LNCAP (cell line): ENCODE data around the gene PSAT1.

Experiments used
- TF ChIP-seq, protein P1 (sequence below): fragments of 450-650 bp; IDR thresholded peaks from 2 replicates; pipeline ENCODE4 v1.5.1; 2017; ENCODE audit warnings: mild to moderate bottlenecking

The PSAT1 gene

DNA sequence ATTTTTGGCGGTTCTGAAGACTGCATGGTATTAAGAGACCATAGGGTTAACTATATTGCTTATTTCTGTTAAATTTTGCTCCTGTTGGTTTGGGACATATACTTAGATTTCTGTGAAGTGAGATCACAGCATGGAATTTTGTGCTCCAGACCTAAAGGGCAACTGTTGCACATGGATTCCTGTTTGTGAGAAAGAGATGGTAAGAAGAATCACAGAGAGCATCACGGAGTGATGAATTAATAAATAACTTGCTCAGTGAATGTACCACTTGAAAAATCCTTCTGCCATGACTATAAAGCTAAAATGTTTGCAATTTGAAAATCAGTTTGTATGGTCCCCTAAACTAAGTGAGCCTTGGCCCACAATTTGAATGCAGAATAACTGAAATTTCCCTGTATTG is 4.5 kb downstream of the PSAT1 start:
- TF ChIP-seq, protein P1, sequence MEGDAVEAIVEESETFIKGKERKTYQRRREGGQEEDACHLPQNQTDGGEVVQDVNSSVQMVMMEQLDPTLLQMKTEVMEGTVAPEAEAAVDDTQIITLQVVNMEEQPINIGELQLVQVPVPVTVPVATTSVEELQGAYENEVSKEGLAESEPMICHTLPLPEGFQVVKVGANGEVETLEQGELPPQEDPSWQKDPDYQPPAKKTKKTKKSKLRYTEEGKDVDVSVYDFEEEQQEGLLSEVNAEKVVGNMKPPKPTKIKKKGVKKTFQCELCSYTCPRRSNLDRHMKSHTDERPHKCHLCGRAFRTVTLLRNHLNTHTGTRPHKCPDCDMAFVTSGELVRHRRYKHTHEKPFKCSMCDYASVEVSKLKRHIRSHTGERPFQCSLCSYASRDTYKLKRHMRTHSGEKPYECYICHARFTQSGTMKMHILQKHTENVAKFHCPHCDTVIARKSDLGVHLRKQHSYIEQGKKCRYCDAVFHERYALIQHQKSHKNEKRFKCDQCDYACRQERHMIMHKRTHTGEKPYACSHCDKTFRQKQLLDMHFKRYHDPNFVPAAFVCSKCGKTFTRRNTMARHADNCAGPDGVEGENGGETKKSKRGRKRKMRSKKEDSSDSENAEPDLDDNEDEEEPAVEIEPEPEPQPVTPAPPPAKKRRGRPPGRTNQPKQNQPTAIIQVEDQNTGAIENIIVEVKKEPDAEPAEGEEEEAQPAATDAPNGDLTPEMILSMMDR, result no peak

DNA sequence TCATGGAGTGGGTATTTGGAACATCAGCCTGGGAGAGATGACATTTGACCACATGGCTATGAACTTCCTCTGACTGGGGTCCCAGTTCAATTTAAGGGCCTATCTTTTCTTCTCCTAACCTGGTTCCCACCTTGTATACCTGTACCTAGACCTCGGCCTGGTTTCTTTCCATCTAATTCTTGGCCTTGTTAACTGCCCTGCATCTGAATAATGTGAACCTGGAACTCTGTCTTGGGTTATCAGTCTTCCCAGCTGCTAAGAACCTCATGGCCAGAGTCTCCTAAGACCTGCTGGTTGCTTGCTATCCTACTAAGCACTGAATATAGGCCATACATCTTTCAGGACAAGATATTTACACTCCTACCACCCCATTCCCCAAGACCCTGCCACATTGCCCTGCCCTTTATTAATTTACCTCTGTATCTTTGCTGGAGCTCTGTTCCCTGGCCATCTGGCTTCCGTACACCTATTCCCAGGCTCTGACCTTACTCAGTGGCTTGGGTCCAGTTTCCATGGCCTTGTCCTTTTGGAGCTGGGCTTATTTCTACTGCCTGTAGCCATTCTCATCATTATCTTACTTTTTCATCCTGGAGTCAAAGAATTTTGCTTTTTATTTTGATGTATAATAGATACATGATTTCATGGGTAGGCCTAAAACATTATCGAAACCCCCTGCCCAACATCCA is 6.6 kb downstream of the PSAT1 start:
- TF ChIP-seq, protein P1, result no peak

DNA sequence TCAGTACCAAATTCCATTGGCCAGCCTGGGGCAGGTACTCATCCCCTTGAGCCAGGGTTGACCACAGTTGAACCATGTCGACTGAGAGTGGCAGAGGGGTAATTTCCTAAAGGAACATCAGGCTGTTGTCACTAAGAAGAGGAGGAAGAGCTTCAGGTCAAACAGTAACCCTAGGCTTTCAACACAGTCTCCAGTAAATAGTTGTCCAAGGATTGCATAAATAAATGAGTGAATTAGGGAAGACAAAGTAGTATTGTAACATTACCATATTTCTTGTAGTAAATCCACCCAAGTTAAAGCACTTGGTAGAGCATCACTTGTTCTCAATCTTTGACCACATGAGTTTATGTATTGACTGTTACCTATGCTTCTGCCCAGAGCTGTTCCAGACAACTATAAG is 7.4 kb downstream of the PSAT1 start:
- TF ChIP-seq, protein P1, result no peak

DNA sequence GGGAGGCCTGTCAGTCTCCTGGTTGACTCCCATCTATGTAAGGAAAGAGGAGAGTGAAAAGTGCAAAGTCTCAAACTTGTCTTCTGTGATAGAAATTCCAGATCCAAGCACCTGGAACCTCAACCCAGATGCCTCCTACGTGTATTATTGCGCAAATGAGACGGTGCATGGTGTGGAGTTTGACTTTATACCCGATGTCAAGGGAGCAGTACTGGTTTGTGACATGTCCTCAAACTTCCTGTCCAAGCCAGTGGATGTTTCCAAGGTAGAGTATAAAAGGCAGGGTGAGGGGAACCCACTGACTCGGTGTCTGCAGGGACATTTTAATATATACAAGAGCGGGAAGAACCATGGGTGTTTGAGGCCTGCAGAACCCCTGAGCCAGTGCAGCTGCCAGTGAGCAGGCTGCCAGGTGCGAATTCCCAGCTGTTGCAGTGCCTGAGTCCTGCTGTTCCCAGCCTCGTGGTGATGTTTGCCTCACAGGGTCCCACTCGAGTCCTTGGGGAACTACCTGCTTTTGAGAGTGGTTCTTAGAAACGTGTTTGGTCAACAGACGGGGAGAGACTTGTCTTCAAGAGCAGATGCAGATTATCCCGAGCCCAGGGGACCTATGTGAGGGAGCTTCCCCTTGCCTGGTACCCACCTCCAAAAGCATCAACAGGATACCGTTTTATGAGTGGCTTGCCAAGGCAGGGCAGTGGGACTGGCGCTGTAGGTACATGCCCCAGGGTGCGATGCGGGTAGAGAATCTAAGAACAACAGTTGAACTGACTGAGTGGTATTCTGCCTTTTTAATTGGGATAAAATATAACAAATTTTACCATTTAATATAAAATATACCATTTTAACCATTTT is 9.5 kb downstream of the PSAT1 start:
- TF ChIP-seq, protein P1, result no peak

DNA sequence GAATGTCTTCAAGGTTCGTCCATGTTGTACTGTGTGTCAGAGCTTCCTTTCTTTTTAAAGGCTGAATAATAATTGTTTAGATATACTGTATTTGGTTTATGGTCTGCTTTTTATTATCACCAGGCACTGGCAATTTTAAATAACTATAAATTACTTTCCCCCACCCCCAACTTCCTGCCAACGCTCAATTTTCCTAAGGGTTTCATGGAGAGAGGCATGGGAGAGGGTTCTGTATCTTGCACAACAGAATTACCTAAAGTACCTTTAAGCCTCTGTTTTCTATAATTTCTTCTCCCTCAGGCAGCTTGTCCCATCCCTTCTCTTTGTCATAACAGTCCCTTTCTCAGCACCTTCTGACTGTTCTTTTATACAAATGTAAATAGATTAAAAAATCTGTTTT is 10.4 kb downstream of the PSAT1 start:
- TF ChIP-seq, protein P1, result no peak

DNA sequence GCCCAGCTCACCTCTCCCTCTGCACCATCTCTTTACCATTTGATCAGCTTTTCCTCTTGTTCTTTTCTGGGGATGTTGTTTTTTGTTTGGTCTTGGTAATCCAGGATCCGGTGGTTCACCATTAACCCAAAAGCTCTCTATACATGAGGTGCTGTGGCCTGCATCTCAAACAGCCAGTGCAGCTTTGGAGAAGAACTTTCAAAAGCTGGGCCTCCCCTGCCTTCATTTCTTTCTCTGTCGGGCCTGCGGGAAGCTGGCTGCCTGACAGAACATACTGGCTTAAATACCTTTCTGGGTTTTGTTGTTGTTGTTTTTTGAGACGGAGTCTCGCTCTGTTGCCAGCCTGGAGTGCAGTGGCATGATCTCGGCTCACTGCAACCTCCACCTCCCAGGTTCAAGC is 12.1 kb downstream of the PSAT1 start:
- TF ChIP-seq, protein P1, result no peak

DNA sequence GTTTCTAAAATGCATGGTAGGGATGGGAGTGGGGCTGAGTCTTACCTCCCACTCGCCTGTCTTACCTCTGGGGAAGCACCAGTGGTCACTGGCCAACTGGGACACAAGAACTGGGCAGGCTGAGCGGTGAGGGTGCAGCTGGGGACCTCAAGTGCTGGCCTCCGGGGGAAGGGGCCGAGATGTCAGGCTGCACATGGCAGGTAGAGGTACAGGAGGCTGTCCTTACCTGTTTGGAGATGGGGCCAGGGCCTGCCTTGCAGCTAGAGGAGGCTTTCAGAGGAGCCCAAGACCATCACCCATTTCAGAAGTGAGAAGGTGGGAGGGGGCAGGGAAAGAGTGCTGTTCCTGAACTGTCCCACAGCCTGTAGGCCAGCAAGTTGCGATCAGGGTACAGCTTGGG is 14.2 kb downstream of the PSAT1 start:
- TF ChIP-seq, protein P1, result no peak
